Suppressor macrophage treated with lipopolysaccharide for 1 hour (primary cell): ENCODE measurements around the gene NVL.
A peak's percentile ranks its signal among the peaks of the same experiment; 100 is the strongest.

Experiments used
- DNase-seq, 3 donors: peaks; one replicate each; pipeline ENCODE4 v3.0.0-alpha.2; 2020 to 2022

NVL gene

DNA sequence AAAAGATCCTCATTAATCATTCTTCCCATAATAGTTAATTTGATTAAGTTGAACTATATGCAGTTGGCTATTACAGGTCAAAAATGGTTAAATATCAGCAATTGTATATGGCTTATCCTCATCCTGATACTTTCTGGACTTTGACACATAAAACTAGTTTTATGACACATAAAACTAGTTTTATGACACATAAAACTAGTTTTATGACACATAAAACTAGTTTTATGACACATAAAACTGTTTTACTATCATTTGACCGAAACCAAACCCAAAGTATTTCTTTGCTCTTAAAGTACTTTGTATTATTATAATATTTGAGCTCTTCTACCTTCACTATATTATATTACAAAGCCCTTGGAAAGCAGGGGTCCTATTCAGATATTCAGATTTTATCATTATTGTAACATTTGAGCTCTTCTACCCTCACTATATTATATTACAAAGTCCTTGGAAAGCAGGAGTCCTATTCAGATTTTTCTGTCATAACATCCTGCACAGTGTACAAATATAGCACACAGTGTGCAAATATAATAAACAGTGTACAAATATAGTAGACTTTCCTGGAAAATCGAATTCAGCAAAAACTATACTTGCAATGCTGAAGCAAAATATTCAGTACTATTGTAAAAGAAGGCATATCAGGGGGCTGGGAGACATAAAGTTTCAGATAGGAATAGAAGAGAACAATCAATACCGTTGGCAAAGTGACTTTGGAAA lies 53.0 kb downstream of the NVL start:
- DNase-seq, result no peak

DNA sequence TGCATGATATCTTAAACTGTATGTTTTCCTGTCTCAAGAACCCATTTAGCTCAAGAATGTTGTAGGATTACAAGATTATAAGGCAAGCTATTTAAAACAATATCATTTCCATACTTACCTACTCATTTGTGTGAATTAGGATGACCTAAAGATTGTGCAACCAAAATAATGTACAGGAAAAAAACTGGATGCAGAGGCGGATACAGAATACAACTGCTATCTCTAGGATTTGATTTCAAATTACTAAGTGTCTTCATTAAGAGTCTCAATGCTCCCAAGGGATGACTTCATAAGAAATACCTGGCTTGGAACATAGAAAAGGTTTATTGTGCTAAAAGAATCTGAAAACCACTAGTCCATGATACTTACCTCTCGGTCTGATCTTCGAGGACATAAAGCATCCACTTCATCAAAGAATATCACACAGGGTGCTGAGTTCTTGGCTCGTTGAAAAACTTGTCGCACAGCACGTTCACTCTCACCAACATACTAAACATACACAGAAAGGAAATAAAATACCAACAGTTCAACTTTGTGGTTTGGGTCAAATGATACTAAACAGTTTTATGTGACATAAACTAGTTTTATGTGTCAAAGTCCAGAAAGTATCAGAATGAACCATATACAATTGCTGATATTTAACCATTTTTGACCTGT lies 54.9 kb downstream of the NVL start:
- DNase-seq, result no peak

DNA sequence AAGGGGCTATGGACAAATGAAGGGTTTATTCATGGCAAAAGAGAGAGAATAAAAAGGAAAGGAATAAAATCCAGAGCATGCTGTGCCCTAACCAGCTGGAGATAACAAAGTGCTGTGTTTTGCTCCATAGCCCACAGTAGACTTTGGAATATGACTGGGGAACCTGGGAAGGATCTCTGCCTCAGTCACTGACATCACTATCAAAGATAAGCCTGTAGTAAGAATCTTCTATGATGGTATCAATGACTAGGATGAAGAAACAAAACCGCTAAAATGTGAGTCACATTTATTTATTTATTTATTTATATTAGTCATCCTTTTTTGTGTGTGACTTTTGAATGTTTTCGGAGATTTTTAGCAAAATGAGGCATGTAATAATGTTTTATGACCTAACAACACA lies 56.3 kb downstream of the NVL start:
- peak in 1 of 3 donors; percentile 12 for DNase-seq

DNA sequence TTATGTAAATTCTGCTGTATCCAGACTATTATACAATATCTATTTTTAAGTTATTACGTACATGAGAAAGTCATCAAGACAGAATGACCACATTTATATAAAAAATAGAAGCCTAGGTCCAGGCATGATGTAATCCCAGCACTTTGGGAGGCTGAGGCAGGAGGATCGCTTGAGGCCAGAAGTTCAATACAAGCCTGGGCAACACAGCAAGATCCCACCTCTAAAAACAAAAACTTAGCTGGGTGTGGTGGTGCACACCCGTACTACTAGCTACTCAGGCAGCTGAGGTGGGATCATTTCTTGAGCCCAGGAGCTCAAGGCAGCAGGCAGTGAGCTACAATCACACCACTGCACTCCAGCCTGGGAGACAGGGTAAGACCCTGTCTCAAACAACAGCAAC lies 58.9 kb downstream of the NVL start:
- no peak for DNase-seq

DNA sequence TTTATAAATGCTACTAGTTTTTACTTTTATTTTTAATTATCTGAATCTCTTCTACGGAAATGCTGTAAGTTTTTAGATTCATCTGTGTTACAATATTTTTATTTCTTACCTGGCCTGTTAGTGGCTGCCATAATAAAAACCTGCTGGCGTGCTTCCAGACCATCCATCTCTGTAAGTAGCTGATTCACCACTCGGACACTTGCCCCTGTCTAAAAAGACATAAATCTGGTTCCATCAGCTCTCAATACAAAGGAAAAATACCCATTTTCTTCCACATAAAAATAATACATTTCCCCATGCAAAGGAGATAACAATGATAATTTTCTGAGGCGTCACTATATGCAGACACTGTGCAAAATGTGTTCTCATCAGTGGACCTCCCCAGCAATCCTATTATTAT lies 62.0 kb downstream of the NVL start:
- DNase-seq, result no peak

DNA sequence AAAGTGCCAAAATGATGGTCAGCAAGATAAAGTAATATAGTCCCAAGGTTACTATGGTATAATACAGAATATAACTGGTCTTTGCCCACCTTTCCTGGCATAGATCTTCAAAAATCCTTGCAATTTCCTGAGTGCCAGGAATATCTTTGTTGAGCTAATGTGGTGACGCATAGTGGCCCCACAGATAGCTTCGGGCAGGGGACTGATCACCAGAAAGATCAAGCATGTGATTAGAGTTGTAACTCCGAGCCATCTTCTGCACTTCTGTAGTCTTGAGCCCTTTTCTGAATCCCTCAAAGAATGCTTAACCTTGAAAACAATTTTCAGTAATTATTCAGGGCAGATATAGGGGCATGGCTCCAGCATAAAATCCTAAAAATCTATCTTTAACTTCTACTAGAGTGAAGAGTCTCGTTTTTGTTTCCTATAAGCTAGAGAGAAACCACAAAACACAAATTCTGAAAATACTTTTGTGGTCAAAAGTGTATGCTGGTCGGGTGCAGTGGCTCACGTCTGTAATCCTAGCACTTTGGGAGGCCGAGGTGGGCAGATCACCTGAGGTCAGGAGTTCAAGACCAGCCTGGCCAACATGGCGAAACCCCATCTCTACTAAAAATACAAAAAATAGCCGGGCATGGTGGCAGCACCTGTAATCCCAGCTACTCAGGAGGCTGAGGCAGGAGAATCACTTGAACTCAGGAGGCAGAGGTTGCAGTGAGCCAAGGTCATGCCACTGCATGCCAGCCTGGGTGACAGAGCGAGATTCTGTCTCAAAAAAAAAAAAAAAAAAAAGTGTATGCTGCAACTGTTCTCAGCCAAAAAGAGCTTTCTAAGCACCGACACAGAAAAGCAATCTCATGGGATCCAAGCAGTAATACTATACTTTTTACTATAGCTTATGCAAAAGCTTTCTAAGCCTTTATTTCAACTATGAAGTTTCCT lies 62.8 kb downstream of the NVL start:
- no peak for DNase-seq

DNA sequence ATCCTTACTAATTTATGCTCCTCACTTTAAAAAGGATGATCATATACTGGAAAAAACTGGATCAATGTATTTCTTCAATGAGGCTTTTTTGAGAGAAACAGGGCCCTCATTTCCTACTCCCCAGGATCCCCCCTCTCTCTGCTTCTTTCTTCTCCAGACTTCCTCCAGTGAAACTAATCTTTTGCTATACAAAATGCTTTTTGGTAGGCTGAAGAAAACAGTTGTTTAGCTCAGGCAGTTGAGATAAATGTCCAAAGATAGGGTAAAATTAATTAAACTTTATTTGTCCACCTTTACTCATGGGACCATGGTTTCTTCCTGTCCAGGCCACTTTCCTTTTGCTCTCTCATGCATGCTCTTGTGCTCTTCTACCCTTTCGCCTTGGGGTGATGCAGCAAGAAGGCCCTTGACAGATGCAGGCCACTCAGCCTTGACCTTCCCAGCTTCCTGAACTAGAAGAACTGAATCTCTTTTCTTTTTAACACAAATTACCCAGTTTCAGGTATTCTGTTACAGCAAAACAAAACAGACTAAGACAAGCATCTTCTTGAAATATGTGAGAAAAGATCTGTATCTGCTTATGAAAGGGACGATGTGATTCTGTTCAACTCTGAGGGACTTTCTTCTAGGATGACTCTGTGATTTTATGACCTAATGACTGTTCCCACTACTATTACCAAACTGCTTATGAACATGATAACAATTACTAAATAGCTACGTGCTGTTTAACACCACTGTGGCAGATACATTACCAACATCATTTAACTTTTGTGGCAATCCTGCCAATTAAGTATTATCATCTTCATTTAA lies 63.7 kb downstream of the NVL start:
- no peak for DNase-seq

DNA sequence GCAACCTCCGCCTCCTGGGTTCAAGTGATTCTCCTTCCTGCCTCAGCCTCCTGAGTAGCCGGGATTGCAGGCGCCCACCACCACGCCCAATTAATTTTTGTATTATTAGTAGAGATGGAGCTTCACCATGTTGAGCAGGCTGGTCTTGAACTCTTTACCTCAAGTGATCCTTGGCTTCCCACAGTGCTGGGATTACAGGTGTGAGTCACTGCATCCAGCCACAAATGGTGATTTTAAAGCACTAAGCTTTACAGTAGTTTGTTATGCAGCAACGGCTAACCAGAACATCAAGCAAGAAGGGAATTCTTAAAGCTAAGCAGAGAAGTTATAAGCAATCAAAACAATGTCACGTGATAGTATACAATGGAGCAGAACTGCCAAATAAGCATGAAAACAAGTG lies 65.7 kb downstream of the NVL start:
- DNase-seq, result no peak

DNA sequence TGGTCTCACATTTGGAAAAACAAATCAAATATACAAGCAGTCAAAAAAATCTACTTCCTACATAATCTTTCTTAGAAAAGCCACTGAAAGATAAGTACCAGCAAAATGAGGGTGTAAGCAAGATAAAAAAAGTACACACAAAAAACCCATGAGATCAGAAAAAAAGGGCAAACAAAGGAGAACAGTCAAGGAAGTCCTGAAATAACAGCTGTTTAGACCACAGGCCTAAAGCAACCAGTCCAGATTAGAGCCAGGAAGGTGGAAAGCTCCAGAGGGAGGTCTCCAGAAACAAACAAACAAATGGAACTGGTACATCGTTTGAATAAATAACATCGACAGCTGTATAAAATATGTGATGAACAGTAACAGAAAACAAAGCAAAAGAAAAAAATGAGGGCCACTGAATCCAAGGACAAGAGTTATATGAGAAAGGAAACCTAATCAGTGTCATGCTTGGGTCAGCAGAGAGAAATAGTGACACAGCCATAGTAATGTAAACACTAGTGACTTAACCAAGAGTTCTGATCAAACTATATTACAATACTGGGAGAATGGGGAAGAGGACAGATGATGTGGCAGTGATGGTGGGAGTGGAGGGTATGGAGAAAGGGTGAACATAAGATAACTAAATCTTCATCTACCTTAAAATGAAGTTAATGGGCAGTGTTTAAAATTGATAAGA lies 67.5 kb downstream of the NVL start:
- DNase-seq, result peak; percentile 3 to 35 (median 18)

DNA sequence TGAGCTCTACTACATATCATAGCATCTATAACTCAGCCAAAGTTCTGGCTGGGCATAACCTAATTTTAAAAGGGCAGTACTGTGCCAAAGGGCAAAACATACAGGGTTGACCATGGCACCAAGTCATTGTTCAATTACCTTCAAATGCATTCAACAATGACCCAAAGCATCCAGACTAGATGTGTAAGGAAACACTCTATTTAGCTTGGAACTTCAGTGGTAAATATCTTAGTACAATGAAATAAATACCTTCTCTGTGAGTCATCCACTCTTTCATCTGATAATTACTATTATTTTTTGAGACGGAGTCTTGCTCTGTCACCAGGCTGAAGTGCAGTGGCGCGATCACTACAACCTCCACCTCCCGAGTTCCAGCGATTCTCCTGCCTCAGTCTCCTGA lies 70.0 kb downstream of the NVL start:
- DNase-seq, result no peak

DNA sequence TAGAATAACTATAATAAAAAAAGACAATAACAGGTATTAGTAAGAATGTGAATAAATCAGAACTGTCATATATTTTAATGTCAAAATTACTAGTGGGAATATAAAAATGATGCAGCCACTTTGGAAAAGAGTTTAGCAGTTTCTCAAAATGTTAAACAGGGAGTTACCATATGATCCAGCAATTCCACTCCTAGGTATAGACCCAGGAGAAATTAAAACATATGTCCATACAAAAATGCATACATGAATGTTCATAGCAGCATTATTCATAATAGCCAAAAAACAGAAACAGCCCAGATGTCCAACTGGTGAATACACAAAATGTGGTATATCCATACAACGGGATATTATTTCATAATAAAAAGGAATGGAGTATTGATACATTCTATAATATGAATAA lies 71.6 kb downstream of the NVL start:
- no peak for DNase-seq

DNA sequence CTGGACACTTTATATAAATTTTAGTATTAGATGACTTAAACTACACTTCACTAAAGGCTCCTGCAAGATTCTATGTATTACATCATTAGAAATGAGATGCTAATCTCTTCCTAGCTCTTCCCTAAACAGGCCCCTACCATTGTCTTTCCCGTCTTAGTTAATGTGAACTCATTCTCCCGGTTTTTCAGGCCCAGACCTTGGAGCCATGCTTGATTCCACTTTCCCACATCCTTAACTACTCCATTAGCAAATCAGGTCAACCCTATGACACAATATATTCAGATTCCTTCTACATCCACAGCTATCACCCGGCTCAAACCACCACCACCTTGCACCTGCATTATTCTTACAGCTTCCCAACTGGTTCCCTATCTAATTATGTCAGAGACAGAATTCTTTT lies 73.3 kb downstream of the NVL start:
- DNase-seq, result no peak

DNA sequence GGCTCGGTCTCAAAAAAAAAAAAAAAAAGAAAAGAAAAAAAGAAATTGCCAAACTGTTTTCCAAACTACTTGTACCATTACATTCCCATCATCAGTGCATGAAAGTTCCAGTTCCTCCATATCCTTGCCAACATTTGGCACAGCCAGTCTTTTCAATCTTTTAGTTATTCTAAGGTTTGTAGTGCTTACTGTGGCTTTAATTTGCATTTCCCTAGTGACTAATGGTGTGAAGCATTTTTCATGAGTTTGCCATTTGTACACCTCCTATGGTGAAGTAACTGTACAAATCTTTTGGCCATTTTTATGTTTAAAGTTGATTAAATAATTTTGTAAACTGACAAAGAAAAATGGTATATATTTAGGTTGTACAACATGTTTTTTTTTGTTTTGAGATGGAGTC lies 76.3 kb downstream of the NVL start:
- DNase-seq, result no peak

DNA sequence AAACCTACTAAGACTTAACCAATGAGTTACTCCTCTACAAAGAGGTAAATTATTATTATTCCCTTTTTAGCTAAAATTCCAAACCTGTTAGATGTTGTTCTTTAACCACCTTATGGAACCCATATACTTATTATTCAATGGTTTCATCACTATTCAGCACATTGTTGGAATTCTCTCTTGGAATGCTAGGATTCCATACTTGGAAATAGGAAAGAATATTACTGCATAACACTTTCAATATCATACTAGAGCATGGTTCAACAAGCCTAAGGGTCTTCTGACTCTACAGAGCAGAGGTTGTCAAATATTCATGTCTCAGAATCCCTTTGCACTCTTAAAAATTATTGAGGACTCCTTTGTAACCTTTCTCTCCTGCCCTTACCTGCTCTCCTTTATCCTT lies 77.5 kb downstream of the NVL start:
- DNase-seq, result no peak

DNA sequence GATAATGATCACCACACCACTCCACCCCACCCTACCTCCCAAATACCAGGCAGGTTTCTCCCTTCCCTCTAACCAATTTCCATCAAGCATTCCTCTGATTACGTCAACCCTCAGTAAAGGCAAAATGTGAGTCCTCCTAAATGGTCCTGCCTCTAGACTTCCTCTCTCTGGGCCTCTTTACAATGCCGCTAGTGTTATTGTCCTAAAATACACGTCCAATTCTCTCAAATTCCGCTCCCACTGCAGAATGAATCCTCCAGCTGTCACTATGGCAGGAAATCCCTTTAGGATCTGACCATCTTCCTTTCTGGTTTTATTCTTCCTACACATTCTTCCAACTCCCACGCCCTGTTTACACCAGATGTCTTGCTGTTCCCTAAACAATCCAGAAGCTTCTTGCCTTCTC lies 78.2 kb downstream of the NVL start:
- peak in 2 of 3 donors; percentile 15 to 17 for DNase-seq

DNA sequence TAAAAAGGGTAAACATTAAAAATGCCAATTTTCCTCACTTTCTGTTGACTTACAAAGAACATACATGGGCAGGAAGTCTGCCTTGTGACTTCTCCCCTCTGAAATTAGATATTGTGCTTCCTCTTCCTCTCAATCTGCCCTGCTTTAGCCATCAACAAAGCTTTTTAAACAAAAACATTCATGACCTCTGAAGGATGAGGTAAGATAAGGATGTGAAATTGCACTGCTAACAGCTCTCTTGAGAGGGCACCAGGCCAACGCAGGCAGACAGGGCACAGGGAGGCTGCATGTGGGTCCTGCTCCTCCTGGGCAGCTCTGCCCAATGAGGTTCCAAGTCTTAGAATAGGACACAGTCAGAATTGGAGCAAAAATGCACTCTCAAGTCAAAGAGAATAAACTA lies 84.8 kb downstream of the NVL start:
- DNase-seq, result peak; percentile 47 to 61 (median 57)

DNA sequence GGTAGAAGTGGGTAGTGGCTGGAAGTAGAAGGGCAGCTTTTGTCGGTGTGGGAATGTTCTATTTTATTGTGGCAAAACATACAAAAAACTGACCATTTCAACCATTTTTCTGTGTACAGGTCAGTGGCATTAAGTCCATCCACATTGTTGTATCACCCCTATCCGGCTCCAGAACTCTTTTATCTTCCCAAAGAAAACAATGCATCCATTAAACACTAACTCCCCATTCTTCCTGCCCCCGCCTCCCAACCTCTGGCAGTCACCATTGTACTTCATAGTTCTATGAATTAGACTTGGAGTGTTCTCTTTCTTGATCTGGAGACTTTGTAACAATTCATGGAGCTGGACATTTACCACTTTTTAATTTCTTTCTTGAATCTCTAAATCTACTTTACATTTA lies 91.2 kb downstream of the NVL start:
- no peak for DNase-seq

DNA sequence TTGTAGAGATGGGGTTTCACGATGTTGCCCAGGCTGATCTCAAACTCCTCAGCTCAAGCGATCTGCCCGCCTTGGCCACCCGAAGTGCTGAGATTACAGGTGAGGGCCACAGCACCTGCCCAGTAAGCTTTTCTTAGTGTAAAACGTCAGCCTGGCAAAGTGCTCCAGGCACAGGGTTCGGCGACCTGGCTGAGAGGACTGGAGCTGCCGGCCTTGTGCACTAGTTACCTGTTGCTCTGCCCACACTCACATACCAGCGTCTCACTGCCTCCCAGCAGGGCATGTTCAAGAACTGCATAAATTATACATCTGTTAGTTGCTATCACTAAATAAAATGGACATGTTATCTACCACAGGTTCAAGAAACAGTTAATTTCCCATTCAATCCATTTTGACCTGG lies 91.8 kb downstream of the NVL start:
- DNase-seq, result no peak

DNA sequence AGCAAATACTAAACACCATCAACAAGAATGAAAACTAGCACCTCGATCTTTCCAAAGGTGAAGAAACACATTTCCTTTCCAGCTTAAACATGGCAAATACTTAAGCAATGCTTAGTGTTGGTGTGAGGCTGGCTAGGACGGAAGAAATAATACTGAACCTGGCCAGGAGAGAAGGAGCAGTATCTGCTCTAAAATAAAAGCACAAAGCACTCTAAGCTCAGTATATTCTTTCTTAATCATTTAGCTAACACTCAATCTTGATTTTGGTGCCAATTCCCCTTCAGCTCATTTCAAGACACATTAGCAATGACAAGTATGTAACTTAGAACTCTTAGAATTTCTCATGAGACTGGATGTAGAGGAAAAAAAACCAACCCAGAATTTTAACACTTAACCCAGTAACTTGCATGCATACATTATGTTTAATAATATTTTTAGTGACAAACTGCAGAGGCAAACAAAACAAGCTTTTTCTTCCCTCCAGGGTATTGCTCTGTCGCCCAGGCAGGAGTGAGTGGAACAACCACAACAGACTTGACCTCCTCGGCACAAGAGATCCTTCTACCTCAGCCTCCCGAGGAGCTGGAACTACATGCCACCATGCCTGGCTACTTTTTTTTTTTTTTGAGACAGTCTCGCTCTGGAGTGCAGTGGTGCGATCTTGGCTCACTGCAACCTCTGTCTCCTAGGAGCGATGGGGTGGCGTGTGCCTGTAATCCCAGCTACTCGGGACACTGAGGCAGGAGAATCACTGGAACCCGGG lies 92.7 kb downstream of the NVL start:
- no peak for DNase-seq

DNA sequence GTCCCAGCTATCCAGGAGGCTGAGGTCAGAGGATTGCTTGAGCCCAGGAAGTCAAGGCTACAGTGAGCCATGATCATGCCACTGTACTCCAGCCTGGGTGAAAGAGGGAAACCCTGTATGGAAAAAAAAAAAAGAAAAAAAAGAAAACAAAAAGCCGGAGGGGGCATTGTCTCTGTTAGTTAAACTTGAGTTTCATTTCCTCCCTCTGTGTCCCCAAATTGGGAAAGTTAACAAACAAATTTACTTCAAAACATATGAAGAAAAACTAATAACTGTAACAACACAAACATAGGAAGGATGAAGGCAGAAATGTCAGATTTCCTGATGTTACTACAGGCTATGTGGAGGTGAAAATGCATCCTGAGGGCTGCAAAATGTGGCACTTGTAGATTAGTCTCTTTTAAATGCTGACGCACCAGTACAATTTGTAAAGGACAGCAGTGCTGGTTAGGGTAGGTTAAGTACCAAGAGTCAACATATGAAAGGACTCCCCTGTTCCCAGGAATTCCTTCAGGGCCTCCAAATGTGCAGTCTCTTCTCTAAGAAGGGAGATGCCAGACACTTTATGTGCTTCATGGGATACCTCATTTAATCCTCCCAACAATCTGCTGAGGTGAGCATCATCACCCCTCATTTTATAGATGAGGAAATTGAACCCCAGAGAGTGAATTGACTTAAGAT lies 94.0 kb downstream of the NVL start:
- DNase-seq, result peak in 1 of 3 donors; percentile 55

DNA sequence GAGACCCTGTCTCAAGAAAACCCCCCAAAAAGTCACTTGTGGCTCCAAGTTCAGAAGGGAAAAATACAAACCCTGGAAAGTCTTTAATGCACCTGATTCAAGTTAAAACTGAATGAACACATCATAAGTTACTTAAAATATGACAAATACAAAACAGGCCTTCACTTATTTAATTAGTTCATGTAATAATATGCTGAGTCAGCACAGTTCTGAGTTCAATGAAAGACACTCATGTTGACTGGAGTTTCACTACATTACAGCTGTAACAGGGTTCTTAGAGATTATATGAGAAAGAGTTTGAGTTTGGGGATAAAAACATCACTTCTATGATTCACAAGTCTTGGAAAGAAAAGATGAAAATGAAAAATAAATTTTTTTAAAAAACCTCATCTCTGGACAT lies 96.0 kb downstream of the NVL start:
- no peak for DNase-seq
